GM21825 (cell line): ENCODE results near the gene COX6B1.
A peak's percentile ranks its signal among the peaks of the same experiment; 100 is the strongest.
"Not testable (repeated sequence)": the region's sequence is repeated elsewhere in the genome, so short reads cannot be mapped to it uniquely, and the experiment has no call there.

ENCODE experiments used
- ATAC-seq: cut with Tn5 transposase; IDR thresholded peaks from one replicate; pipeline ENCODE4 v1.9.1; 2021; ENCODE audit warnings: mild to moderate bottlenecking, moderate library complexity; ENCODE audit not compliant: unreplicated experiment

Gene COX6B1

GRCh38 chr19:35665157-35665556, 17.0 kb downstream of the COX6B1 start:
- ATAC-seq = no peak

GRCh38 chr19:35665604-35666003, 17.5 kb downstream of the COX6B1 start:
- no peak for ATAC-seq

GRCh38 chr19:35666251-35666913, 18.3 kb downstream of the COX6B1 start, which contains the start of gene UPK1A:
TSS of gene UPK1A (plus strand) at chr19:35666517. CDS start at chr19:35666813, 296 bp downstream.
- ATAC-seq = no peak

GRCh38 chr19:35669566-35669965, 21.4 kb downstream of the COX6B1 start:
- no peak for ATAC-seq

- ATAC-seq = no peak
These were observed 21.9 kb downstream of the COX6B1 start for GRCh38 chr19:35669974-35670373.

- no peak for ATAC-seq
These were observed 22.6 kb downstream of the COX6B1 start for GRCh38 chr19:35670686-35671085.

GRCh38 chr19:35671818-35672217, 23.7 kb downstream of the COX6B1 start:
- no peak for ATAC-seq

GRCh38 chr19:35673121-35673804, 25.1 kb downstream of the COX6B1 start:
- ATAC-seq = no peak

GRCh38 chr19:35675589-35676140, 27.5 kb downstream of the COX6B1 start:
- ATAC-seq = no peak

- no peak for ATAC-seq
These were observed 41.7 kb downstream of the COX6B1 start for GRCh38 chr19:35689836-35690235.

- ATAC-seq = not testable (repeated sequence)
These were observed 43.0 kb downstream of the COX6B1 start for GRCh38 chr19:35691106-35691505.

GRCh38 chr19:35692010-35692409, 43.9 kb downstream of the COX6B1 start:
- ATAC-seq = no peak

GRCh38 chr19:35693422-35693821, 45.3 kb downstream of the COX6B1 start:
- ATAC-seq = no peak

GRCh38 chr19:35693835-35694599, 45.9 kb downstream of the COX6B1 start:
- peak; percentile 75 for ATAC-seq

GRCh38 chr19:35695895-35696422, 47.8 kb downstream of the COX6B1 start:
- ATAC-seq = no peak

GRCh38 chr19:35696835-35697234, 48.7 kb downstream of the COX6B1 start:
- ATAC-seq = no peak

GRCh38 chr19:35702223-35703012, 54.3 kb downstream of the COX6B1 start:
- peak; percentile 88 for ATAC-seq

GRCh38 chr19:35703343-35703742, 55.2 kb downstream of the COX6B1 start:
- no peak for ATAC-seq

GRCh38 chr19:35704218-35704617, 56.1 kb downstream of the COX6B1 start, which contains the start of gene ZBTB32:
TSS of gene ZBTB32 (plus strand) at chr19:35704558. CDS start at chr19:35714627, 10,069 bp downstream.
- no peak for ATAC-seq
